BJ (cell line): ENCODE results near the gene ARFRP1. TPM values are rescaled to one million over a fixed set of nuclear protein-coding genes. Genes with fewer than 3 reads are reported as not detected.
"Not testable (repeated sequence)": the region's sequence is repeated elsewhere in the genome, so short reads cannot be mapped to it uniquely, and the experiment has no call there.

Source experiments
- CTCF ChIA-PET: fragments of 350-600 bp; formaldehyde crosslinking; extraction: SDS; loops from one replicate; lab custom pipeline; 2021; ENCODE audit warnings: antibody characterized with exemption, inconsistent platforms; lab: Yijun Ruan, JAX
- POLR2A ChIA-PET: fragments of 300-600 bp; sonication (Branson Sonifier 250); formaldehyde crosslinking; extraction: SDS; loops from one replicate; lab custom pipeline; 2021; ENCODE audit warnings: antibody characterized with exemption; lab: Charles Lee
- DNase-seq: peaks from one replicate; pipeline ENCODE4 v3.0.0-alpha.2; 2011; ENCODE audit warnings: low read depth
- H3K27me3 ChIP-seq: 2 replicates; pipeline ENCODE4 v1.6.0; 2011; ENCODE audit warnings: low read length; ENCODE audit not compliant: control insufficient read depth, insufficient read depth
- H3K36me3 ChIP-seq: 2 replicates; pipeline ENCODE4 v1.5.1; 2011; ENCODE audit warnings: low read length; ENCODE audit not compliant: control insufficient read depth, insufficient read depth
- H3K4me3 ChIP-seq: 2 replicates; pipeline ENCODE4 v1.5.1; 2011; ENCODE audit warnings: low read depth, mild to moderate bottlenecking, control low read depth, low read length
- CTCF ChIP-seq: IDR thresholded peaks from 2 replicates; pipeline ENCODE4 v1.5.1; 2011; ENCODE audit warnings: low read depth, mild to moderate bottlenecking, control low read depth, inconsistent platforms, low read length, moderate library complexity; ENCODE audit not compliant: insufficient read depth
- polyA plus RNA-seq: library from polyadenylated mRNA; depleted of rRNA; stranded (reverse); fragments of >200 nt; gene quantifications from 2 replicates; pipeline ENCODE4 v1.2.3, GENCODE V29; 2011

The ARFRP1 gene
- polyA plus RNA-seq, 1 experiment: 41.9 TPM

GRCh38 chr20:63661959-63662812, 45.6 kb downstream of the ARFRP1 start:
- ChIA-PET POLR2A (no interaction called here), CTCF (interaction anchor here (0.8 to 1.6 kb wide), 2 partner anchors 16 to 18 kb away, joined by 3 to 4 read pairs; no protein-coding TSS in a partner anchor)
- Histone ChIP-seq H3K27me3 (no peaks in the 10 kb centered on the region), H3K4me3 (no peak overlapping the region), H3K36me3 (peaks cover 40% of the 10 kb centered on the region)
- DNase-seq: no peak
- TF ChIP-seq CTCF: no peak

GRCh38 chr20:63661108-63661507, 46.7 kb downstream of the ARFRP1 start:
- POLR2A ChIA-PET: no interaction called here
- no peaks in the 10 kb centered on the region for H3K27me3 ChIP-seq
- TF ChIP-seq CTCF: no peak
- no peak overlapping the region for H3K4me3 ChIP-seq
- H3K36me3 ChIP-seq: peaks cover 36% of the 10 kb centered on the region
- no peak for DNase-seq
- CTCF ChIA-PET: no interaction called here

- Histone ChIP-seq H3K27me3 (no peaks in the 10 kb centered on the region), H3K4me3 (no peak overlapping the region), H3K36me3 (peaks cover 34% of the 10 kb centered on the region)
- TF ChIP-seq CTCF: no peak
- no peak for DNase-seq
- CTCF ChIA-PET: no interaction called here
- POLR2A ChIA-PET: no interaction called here
These were observed 47.2 kb downstream of the ARFRP1 start for GRCh38 chr20:63660622-63661021.

GRCh38 chr20:63660174-63660573, 47.6 kb downstream of the ARFRP1 start:
- DNase-seq: not testable (repeated sequence)

GRCh38 chr20:63659370-63659769, 48.4 kb downstream of the ARFRP1 start:
- Histone ChIP-seq H3K4me3 (peak overlapping the region; percentile 85), H3K36me3 (peaks cover 27% of the 10 kb centered on the region), H3K27me3 (no peaks in the 10 kb centered on the region)
- no peak for TF ChIP-seq CTCF
- ChIA-PET CTCF (no interaction called here), POLR2A (no interaction called here)
- DNase-seq: no peak

More at GRCh38 chr20:63660174-63660573, 47.6 kb downstream of the ARFRP1 start:
- peaks cover 31% of the 10 kb centered on the region for H3K36me3 ChIP-seq
- H3K4me3 ChIP-seq, H3K27me3 ChIP-seq, POLR2A ChIA-PET, CTCF ChIA-PET: not testable (repeated sequence)
